ENCODE results near the gene THOC5. TPM values are rescaled to one million over a fixed set of nuclear protein-coding genes. Genes with fewer than 3 reads are reported as not detected.

The THOC5 gene
- polyA plus RNA-seq, 1 of the 3 experiments (the other 2 are of a cell fraction): 95.9 TPM

- TF ChIP-seq IRF3 (IDR thresholded peaks at IDR 0.05; ENCODE audit: low read depth, low read length) (no peak), CTCF (IDR thresholded peaks at IDR 0.05) (no peak), NRF1 (IDR thresholded peaks at IDR 0.05; ENCODE audit: low read depth, low read length) (no peak), FOXM1 (IDR thresholded peaks at IDR 0.05; ENCODE audit: low read depth) (no peak), TEAD4 (IDR thresholded peaks at IDR 0.05; ENCODE audit: borderline replicate concordance, insufficient read depth) (no peak), EP300 (IDR thresholded peaks at IDR 0.05; ENCODE audit: borderline replicate concordance in 1 of 2, low read depth in 1 of 2, low read length in 1 of 2) (no peak), SIN3A (IDR thresholded peaks at IDR 0.05; ENCODE audit: borderline replicate concordance, low read depth, low read length) (no peak), TAF1 (IDR thresholded peaks at IDR 0.05; ENCODE audit: borderline replicate concordance, low read depth, low read length) (no peak), YY1 (IDR thresholded peaks at IDR 0.05; ENCODE audit: low read depth) (no peak)
- TF ChIP-seq, protein P1, sequence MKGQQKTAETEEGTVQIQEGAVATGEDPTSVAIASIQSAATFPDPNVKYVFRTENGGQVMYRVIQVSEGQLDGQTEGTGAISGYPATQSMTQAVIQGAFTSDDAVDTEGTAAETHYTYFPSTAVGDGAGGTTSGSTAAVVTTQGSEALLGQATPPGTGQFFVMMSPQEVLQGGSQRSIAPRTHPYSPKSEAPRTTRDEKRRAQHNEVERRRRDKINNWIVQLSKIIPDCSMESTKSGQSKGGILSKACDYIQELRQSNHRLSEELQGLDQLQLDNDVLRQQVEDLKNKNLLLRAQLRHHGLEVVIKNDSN (IDR thresholded peaks at IDR 0.05; ENCODE audit: borderline replicate concordance, low read depth): no peak
Observed at GRCh38 chr22:29482726-29483125, 70.8 kb downstream of the THOC5 start (continued).

DNA sequence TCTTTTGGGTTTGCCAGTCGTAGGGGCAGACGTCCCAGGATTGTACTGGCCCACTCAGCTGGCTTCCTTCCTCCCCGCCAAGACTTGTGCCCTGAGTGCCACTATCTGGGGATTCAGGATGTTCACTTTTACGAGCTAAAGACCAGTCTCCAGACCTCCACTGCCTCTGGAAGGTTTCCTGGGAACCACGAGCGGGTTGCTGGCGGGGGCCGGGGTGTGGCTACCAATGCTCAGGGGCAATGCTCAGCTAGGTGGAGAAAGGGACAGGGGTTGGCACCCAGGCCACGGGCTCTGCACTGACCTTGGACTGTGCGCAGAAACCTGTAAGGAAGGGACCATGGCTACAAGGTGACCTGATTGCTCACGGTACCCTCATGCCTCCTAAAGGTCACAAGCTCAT, 71.3 kb downstream of the THOC5 start:
- WGBS (ENCODE audit: low lambda C conversion rate): 89% methylated on average over 11 of the region's 11 CpGs
- Histone ChIP-seq H3F3A (replicated peaks; ENCODE audit: insufficient read depth) (no peaks in the 10 kb centered on the region), H3K36me3 (replicated peaks in 1 of 2; ENCODE audit: control insufficient read depth in 1 of 2, insufficient read depth in 2 of 2, low read length in 1 of 2) (no peaks in the 10 kb centered on the region), H3K4me2 (no peak overlapping the region), H3K27ac (ENCODE audit: low read depth in 2 of 2, low read length in 1 of 2) (no peak overlapping the region), H3K9me2 (no peaks in the 10 kb centered on the region), H2AFZ (ENCODE audit: low read depth) (no peak overlapping the region), H3K9me3 (no peaks in the 10 kb centered on the region), H3K27me3 (ENCODE audit: insufficient read depth) (peaks cover 9% of the 10 kb centered on the region; the same call in 1 of the 2 replicates), H3K9ac (no peak overlapping the region), H4K20me1 (ENCODE audit: insufficient read depth) (0 out of 2 replicates have a peak, but pooled peaks cover 5% of the 10 kb centered on the region), H3K4me1 (ENCODE audit: control insufficient read depth in 1 of 2, insufficient read depth in 2 of 2, low read depth in 1 of 2, low read length in 1 of 2) (peaks cover 0 to 32% of the 10 kb centered on the region in 2 experiments; a peak in 1 of 4 replicates), H3K79me2 (ENCODE audit: insufficient read depth) (no peaks in the 10 kb centered on the region), H3K4me3 (ENCODE audit: low read depth in 2 of 2, low read length in 1 of 2) (no peak overlapping the region)
- no peak for DNase-seq
- no peak for TF ChIP-seq YY1 (IDR thresholded peaks at IDR 0.05; ENCODE audit: low read depth)
- TF ChIP-seq FOXJ3 (CRISPR knock-in tag; IDR thresholded peaks at IDR 0.05): no peak
- no peak for TF ChIP-seq USF2 (IDR thresholded peaks at IDR 0.05; ENCODE audit: borderline replicate concordance, low read depth, low read length)
- TF ChIP-seq CTCF (IDR thresholded peaks at IDR 0.05): no peak
- no peak for TF ChIP-seq EP300 (IDR thresholded peaks at IDR 0.05; ENCODE audit: borderline replicate concordance in 1 of 2, low read depth in 1 of 2, low read length in 1 of 2)
- TF ChIP-seq, protein P2, sequence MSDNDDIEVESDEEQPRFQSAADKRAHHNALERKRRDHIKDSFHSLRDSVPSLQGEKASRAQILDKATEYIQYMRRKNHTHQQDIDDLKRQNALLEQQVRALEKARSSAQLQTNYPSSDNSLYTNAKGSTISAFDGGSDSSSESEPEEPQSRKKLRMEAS (IDR thresholded peaks at IDR 0.05; ENCODE audit: low read depth): no peak
- TF ChIP-seq ZBTB33 (IDR thresholded peaks at IDR 0.05; ENCODE audit: borderline replicate concordance, low read depth): no peak
- no peak for TF ChIP-seq SMC3 (IDR thresholded peaks at IDR 0.05; ENCODE audit: low read depth, low read length)
- no peak for TF ChIP-seq FOXM1 (IDR thresholded peaks at IDR 0.05; ENCODE audit: low read depth)
- TF ChIP-seq GATA2 (CRISPR knock-in tag; IDR thresholded peaks at IDR 0.05): no peak
- no peak for TF ChIP-seq IRF3 (IDR thresholded peaks at IDR 0.05; ENCODE audit: low read depth, low read length)
- ChIA-PET CTCF (interaction anchor here (1.0 to 3.0 kb wide), 7 partner anchors 11 to 87 kb away, joined by 3 to 12 read pairs (median 3); no protein-coding TSS in a partner anchor), POLR2A (interaction anchor here (0.5 to 1.5 kb wide), 2 partner anchors 35 to 71 kb away, joined by 3 to 4 read pairs; partner anchors contain the start of gene THOC5)
